Psoas muscle (tissue), 8 donors: ENCODE measurements around the gene CCDC92. TPM values are rescaled to one million over a fixed set of nuclear protein-coding genes. Genes with fewer than 3 reads are reported as not detected.

Experiments
- ATAC-seq, 4 donors: fragments of 200-7000 bp; cut with Tn5 transposase; one replicate each; pipeline ENCODE4 v1.9.1; 2020; ENCODE audit warnings: moderate library complexity in 3 of 4, mild to moderate bottlenecking in 2 of 4
- DNase-seq, 2 donors: peaks; one replicate each; pipeline ENCODE4 v3.0.0-alpha.2; 2020
- H3K27ac ChIP-seq: fragments of 200-600 bp; one replicate; pipeline ENCODE4 v1.8.0; 2022
- H3K27me3 ChIP-seq, 3 donors: fragments of 200-600 bp in 1 of 3; one replicate each; pipeline versions ENCODE4 v1.6.1 to v1.8.0; 2013 to 2022; ENCODE audit warnings: low read length in 2 of 3, mild to moderate bottlenecking in 2 of 3, moderate library complexity in 1 of 3; ENCODE audit not compliant: insufficient read depth in 3 of 3
- H3K36me3 ChIP-seq, 2 donors: fragments of 200-600 bp in 1 of 2; one replicate each; pipeline versions ENCODE4 v1.6.1 to v1.8.0; 2013 to 2022; ENCODE audit warnings: low read depth in 1 of 2, mild to moderate bottlenecking in 1 of 2, moderate library complexity in 1 of 2; ENCODE audit not compliant: insufficient read depth in 1 of 2
- H3K4me1 ChIP-seq: fragments of 200-600 bp; one replicate; pipeline ENCODE4 v1.8.0; 2022
- H3K4me3 ChIP-seq: fragments of 200-600 bp; one replicate; pipeline ENCODE4 v1.8.0; 2022; ENCODE audit warnings: mild to moderate bottlenecking
- H3K9me3 ChIP-seq: fragments of 200-600 bp; one replicate; pipeline ENCODE4 v1.8.0; 2022
- WGBS, 3 donors: extraction: QIAGEN DNeasy Blood & Tissue Kit; methylation state at CpG; one replicate each; pipeline versions ENCODE4 v1.1.6 to v1.1.7; 2013; 5-methylcytosine and 5-hydroxymethylcytosine counted together
- intact Hi-C, 2 donors: fragments of 100-400 bp; cut with DNase I; formaldehyde crosslinking; loops; one replicate each; pipeline versions ENCODE4 v1.11.0 to v1.14.2; 2022
- polyA plus RNA-seq, 3 donors: library from polyadenylated mRNA; stranded (reverse); fragments of 200-250 nt; gene quantifications; one replicate each; pipeline ENCODE4 v1.2.3, GENCODE V29; 2013
- total RNA-seq, 4 donors: library from RNA; stranded (reverse); fragmentation: NEBNext Ultra II Directional in 2 of 4; extraction: Animal tissue kit (Norgen Biotek cat#: 25700) in 2 of 4; gene quantifications; one replicate each; pipeline versions ENCODE4 v1.2.1 to v1.2.4, GENCODE V29; 2021 to 2023
- TF ChIP-seq, protein P1 (sequence below): fragments of 200-600 bp; IDR thresholded peaks from one replicate; pipeline ENCODE4 v1.8.0; 2022; ENCODE audit warnings: antibody characterized with exemption
- donor health status: healthy with polysubstance abuse.
- donor health status: DM: no; HTN: no; CAD: no; lungs with moderate emphysema.
- donor health status: Bipolar disorder and iron deficiency.
- donor health status: healthy.
- donor health status: DM: yes; HTN: yes; CAD: no.
- donor health status: DM: no; HTN: no; CAD: no.
- donor health status: DM: no; HTN: no; CAD: no.
- donor health status: DM: yes; HTN: yes; CAD: no.

Gene CCDC92
- total and polyA plus RNA-seq, 7 donors, result 27.9 to 83.2 (median 41.1) TPM

DNA sequence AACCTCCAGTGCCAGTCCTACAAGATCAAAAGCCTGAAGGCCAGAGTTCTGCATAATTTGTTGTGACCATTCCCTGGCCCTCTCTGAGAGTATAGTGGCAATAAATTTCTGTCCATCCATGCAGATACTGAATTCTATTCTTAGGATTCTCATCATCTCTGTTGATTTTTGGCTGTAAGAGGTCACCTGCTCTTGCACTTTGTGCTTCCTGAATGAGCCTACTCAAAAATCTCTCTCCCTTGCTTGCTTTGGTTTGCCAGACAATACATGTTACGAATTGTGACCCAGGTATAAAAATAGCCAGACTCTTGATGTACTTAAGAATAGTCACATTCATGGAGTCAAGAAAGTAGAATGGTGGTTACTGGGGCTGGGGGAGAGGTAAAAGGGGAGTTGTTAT is 17.1 kb upstream of the CCDC92 start:
- no peaks in the 10 kb centered on the region for H3K9me3 ChIP-seq
- H3K27ac ChIP-seq, result no peak overlapping the region
- no peaks in the 10 kb centered on the region for H3K27me3 ChIP-seq
- 46 to 61% (median 54%) methylated on average over 1 of the region's 1 CpG for WGBS, 3 donors
- ATAC-seq, result peak in 2 of 4 donors; percentile 18 to 26
- TF ChIP-seq, protein P1, sequence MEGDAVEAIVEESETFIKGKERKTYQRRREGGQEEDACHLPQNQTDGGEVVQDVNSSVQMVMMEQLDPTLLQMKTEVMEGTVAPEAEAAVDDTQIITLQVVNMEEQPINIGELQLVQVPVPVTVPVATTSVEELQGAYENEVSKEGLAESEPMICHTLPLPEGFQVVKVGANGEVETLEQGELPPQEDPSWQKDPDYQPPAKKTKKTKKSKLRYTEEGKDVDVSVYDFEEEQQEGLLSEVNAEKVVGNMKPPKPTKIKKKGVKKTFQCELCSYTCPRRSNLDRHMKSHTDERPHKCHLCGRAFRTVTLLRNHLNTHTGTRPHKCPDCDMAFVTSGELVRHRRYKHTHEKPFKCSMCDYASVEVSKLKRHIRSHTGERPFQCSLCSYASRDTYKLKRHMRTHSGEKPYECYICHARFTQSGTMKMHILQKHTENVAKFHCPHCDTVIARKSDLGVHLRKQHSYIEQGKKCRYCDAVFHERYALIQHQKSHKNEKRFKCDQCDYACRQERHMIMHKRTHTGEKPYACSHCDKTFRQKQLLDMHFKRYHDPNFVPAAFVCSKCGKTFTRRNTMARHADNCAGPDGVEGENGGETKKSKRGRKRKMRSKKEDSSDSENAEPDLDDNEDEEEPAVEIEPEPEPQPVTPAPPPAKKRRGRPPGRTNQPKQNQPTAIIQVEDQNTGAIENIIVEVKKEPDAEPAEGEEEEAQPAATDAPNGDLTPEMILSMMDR, result no peak
- peaks cover 0 to 49% of the 10 kb centered on the region in 2 donors for H3K36me3 ChIP-seq
- DNase-seq, result no peak
- no peak overlapping the region for H3K4me3 ChIP-seq
- H3K4me1 ChIP-seq, result peaks cover 23% of the 10 kb centered on the region
- intact Hi-C loops, result loop anchor here (5.0 to 10.0 kb wide), 2 partner anchors 38 to 355 kb away; partner anchors contain the start of genes EIF2B1 (in 1 of the 2) and GTF2H3 (in 1 of the 2)

DNA sequence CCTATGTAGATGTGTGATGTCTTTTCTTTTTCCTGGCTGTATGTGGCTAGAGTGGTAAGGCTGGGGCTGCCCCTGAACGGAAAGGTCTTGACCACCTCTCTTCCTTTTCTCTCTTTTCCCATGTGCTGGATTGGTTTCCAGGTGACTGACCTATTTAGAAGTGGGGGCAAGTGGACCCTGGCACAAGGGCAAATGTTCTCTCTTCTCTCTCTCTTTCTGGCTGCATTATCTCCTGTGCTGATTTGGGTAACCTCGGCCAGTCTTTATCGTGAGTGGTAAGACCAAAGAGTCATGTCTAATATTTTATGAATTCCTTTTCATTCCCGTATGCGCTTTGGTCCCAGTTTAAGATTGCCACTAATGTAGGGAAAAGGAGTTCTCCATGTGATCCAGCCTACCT is 16.5 kb upstream of the CCDC92 start:
- TF ChIP-seq, protein P1, result no peak
- H3K9me3 ChIP-seq, result no peaks in the 10 kb centered on the region
- no peaks in the 10 kb centered on the region for H3K27me3 ChIP-seq
- DNase-seq (no peak), ATAC-seq (no peak)
- H3K4me3 ChIP-seq, result no peak overlapping the region
- intact Hi-C loops, result loop anchor here in 1 of 2 donors (10.0 kb wide), 1 partner anchor 354 kb away; the partner anchor contains the start of genes EIF2B1 and GTF2H3
- peaks cover 29% of the 10 kb centered on the region for H3K4me1 ChIP-seq
- H3K27ac ChIP-seq, result no peak overlapping the region
- WGBS, 3 donors, result 88 to 95% (median 89%) methylated on average over 5 of the region's 5 CpGs
- peaks cover 0 to 49% of the 10 kb centered on the region in 2 donors for H3K36me3 ChIP-seq

DNA sequence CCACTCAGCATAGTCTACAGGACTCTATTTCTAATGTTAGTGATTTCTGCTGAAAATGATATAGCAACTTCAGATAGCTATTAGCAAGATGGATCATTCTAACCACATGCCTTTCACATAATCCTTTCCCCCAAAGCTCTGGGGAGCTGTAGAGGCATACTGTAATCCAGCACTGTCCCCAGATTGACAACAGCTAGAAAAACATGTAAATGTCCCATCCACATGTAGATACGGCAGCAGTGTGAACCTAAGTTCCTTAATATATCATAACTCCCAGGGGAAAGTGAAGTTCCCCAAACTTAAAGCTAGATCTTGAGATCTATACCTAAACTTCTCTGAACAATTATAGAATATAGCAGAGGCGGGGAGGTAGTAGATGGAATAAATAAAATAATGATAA is 14.4 kb upstream of the CCDC92 start:
- Histone ChIP-seq H3K4me3 (no peak overlapping the region), H3K27ac (peak overlapping the region; percentile 31), H3K9me3 (no peaks in the 10 kb centered on the region), H3K36me3 (peaks cover 0 to 33% of the 10 kb centered on the region in 2 donors), H3K4me1 (peaks cover 30% of the 10 kb centered on the region), H3K27me3 (no peaks in the 10 kb centered on the region)
- intact Hi-C loops, result loop anchor here in 1 of 2 donors (10.0 kb wide), 1 partner anchor 352 kb away; the partner anchor contains the start of genes EIF2B1 and GTF2H3
- 82 to 97% (median 93%) methylated on average over 2 of the region's 2 CpGs for whole genome bisulfite sequencing, 3 donors
- TF ChIP-seq, protein P1, result no peak
- no peak for DNase-seq
- no peak for ATAC-seq

DNA sequence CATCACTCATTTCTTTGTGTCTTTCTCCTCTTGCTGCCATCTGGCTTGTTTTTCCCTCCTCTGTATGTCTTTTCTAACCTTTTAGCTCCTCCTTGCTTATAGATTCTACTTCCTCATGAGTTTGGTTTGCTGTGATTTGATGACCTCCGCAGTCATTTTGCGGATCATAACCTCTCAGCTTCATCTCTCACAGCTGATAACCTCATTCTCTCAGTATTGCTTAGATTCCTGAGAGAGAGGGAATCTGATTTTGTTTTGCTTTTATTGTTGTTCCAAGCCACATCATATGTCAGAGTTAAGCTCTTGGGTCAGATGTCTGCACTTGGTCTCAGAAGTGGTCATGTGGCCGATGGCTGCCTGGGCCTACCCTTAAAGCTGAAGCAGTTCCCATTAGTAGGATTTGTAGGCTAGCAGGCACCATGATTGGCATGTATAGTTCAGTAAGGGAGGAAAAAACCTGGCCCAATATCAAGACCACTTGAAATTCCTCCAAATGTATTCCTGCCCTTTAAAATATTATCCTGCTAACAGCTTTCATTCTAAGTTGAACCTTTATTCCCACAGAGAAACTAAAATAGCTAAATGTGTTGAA is 13.8 kb upstream of the CCDC92 start:
- H3K27ac ChIP-seq, result peak overlapping the region; percentile 31
- intact Hi-C loops, result loop anchor here in 1 of 2 donors (10.0 kb wide), 1 partner anchor 352 kb away; the partner anchor contains the start of genes EIF2B1 and GTF2H3
- 64 to 68% (median 65%) methylated on average over 3 of the region's 3 CpGs for WGBS, 3 donors
- ATAC-seq, result peak in 3 of 4 donors; percentile 51 to 70 (median 56)
- DNase-seq, result no peak
- H3K9me3 ChIP-seq, result no peaks in the 10 kb centered on the region
- peaks cover 0 to 28% of the 10 kb centered on the region in 2 donors for H3K36me3 ChIP-seq
- no peaks in the 10 kb centered on the region for H3K27me3 ChIP-seq
- H3K4me1 ChIP-seq, result peaks cover 30% of the 10 kb centered on the region
- TF ChIP-seq, protein P1, result no peak
- H3K4me3 ChIP-seq, result no peak overlapping the region
